ENCODE results near the gene SMYD4.
A peak's percentile ranks its signal among the peaks of the same experiment; 100 is the strongest.

SMYD4 gene

DNA sequence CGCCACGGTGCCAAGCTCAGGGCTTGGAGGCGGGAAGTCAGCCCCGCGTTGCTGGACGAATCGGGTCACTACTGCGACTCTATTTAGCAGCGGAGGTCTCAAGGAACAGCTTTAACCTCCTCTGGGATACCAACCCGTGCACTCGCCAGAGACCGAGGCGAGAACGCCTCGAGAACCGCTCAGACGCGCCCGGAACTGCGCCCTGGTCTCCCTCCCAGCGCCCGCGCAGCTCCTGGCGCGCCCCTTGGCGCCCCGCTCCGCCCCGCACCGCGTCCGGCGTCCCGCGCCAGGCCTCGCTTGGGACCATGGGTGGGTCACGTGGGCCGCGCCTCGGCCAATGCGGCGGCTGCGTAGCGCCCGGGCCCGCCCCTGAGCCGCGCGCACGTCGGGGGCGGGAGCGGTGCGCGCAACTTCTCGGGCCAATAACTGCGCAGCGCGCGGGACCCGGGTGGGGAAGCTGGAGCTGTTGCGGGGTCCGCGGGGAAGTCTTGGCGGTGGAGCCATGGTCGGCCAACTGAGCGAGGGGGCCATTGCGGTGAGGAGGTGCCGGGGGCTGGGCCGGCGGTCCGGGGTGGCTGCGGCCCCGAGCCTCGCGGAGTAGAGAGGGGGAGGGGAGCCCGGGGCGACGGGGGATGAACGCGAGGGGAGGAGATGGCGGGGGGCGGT, at the start of gene SMYD4, which contains the start of gene RPA1 (continued):
- no peak for TF ChIP-seq ZNF184 (tag by site-specific recombination; IDR thresholded peaks at IDR 0.05)
- no peak for TF ChIP-seq SETDB1 (IDR thresholded peaks at IDR 0.05; ENCODE audit: insufficient read length, low read length)
- TF ChIP-seq, protein P1, sequence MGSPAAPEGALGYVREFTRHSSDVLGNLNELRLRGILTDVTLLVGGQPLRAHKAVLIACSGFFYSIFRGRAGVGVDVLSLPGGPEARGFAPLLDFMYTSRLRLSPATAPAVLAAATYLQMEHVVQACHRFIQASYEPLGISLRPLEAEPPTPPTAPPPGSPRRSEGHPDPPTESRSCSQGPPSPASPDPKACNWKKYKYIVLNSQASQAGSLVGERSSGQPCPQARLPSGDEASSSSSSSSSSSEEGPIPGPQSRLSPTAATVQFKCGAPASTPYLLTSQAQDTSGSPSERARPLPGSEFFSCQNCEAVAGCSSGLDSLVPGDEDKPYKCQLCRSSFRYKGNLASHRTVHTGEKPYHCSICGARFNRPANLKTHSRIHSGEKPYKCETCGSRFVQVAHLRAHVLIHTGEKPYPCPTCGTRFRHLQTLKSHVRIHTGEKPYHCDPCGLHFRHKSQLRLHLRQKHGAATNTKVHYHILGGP (tag by site-specific recombination; IDR thresholded peaks at IDR 0.05) = no peak
- TF ChIP-seq ZNF10 (tag by site-specific recombination; IDR thresholded peaks at IDR 0.05) = no peak
- TF ChIP-seq GLIS1 (tag by site-specific recombination; IDR thresholded peaks at IDR 0.05) = peak; percentile 23; the same call in 1 of the 2 replicates
- TF ChIP-seq TCF7L2 (IDR thresholded peaks at IDR 0.05; ENCODE audit: borderline replicate concordance, low read depth, low read length) = no peak
- TF ChIP-seq ZNF19 (tag by site-specific recombination; IDR thresholded peaks at IDR 0.05; ENCODE audit: low read depth) = no peak
- TF ChIP-seq, protein P2, sequence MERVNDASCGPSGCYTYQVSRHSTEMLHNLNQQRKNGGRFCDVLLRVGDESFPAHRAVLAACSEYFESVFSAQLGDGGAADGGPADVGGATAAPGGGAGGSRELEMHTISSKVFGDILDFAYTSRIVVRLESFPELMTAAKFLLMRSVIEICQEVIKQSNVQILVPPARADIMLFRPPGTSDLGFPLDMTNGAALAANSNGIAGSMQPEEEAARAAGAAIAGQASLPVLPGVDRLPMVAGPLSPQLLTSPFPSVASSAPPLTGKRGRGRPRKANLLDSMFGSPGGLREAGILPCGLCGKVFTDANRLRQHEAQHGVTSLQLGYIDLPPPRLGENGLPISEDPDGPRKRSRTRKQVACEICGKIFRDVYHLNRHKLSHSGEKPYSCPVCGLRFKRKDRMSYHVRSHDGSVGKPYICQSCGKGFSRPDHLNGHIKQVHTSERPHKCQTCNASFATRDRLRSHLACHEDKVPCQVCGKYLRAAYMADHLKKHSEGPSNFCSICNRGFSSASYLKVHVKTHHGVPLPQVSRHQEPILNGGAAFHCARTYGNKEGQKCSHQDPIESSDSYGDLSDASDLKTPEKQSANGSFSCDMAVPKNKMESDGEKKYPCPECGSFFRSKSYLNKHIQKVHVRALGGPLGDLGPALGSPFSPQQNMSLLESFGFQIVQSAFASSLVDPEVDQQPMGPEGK (tag by site-specific recombination; IDR thresholded peaks at IDR 0.05) = peak; percentile 84
- TF ChIP-seq, protein P3, sequence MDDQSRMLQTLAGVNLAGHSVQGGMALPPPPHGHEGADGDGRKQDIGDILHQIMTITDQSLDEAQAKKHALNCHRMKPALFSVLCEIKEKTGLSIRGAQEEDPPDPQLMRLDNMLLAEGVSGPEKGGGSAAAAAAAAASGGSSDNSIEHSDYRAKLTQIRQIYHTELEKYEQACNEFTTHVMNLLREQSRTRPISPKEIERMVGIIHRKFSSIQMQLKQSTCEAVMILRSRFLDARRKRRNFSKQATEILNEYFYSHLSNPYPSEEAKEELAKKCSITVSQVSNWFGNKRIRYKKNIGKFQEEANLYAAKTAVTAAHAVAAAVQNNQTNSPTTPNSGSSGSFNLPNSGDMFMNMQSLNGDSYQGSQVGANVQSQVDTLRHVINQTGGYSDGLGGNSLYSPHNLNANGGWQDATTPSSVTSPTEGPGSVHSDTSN (CRISPR knock-in tag; IDR thresholded peaks at IDR 0.05) = peak; percentile 87; the same call in 1 of the 2 replicates
- TF ChIP-seq TRIM28 (IDR thresholded peaks at IDR 0.05; ENCODE audit: borderline replicate concordance, low read length) = no peak
- no peak for TF ChIP-seq ZNF623 (tag by site-specific recombination; IDR thresholded peaks at IDR 0.05)
- TF ChIP-seq MZF1 (tag by site-specific recombination; IDR thresholded peaks at IDR 0.05; ENCODE audit: borderline replicate concordance) = no peak
- no peak for TF ChIP-seq KLF7 (tag by site-specific recombination; IDR thresholded peaks at IDR 0.05; ENCODE audit: borderline replicate concordance)
- TF ChIP-seq, protein P4, sequence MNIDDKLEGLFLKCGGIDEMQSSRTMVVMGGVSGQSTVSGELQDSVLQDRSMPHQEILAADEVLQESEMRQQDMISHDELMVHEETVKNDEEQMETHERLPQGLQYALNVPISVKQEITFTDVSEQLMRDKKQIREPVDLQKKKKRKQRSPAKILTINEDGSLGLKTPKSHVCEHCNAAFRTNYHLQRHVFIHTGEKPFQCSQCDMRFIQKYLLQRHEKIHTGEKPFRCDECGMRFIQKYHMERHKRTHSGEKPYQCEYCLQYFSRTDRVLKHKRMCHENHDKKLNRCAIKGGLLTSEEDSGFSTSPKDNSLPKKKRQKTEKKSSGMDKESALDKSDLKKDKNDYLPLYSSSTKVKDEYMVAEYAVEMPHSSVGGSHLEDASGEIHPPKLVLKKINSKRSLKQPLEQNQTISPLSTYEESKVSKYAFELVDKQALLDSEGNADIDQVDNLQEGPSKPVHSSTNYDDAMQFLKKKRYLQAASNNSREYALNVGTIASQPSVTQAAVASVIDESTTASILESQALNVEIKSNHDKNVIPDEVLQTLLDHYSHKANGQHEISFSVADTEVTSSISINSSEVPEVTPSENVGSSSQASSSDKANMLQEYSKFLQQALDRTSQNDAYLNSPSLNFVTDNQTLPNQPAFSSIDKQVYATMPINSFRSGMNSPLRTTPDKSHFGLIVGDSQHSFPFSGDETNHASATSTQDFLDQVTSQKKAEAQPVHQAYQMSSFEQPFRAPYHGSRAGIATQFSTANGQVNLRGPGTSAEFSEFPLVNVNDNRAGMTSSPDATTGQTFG (tag by site-specific recombination; IDR thresholded peaks at IDR 0.05; ENCODE audit: borderline replicate concordance) = no peak
- no peak for TF ChIP-seq ZNF621 (tag by site-specific recombination; IDR thresholded peaks at IDR 0.05)
- TF ChIP-seq, protein P5, sequence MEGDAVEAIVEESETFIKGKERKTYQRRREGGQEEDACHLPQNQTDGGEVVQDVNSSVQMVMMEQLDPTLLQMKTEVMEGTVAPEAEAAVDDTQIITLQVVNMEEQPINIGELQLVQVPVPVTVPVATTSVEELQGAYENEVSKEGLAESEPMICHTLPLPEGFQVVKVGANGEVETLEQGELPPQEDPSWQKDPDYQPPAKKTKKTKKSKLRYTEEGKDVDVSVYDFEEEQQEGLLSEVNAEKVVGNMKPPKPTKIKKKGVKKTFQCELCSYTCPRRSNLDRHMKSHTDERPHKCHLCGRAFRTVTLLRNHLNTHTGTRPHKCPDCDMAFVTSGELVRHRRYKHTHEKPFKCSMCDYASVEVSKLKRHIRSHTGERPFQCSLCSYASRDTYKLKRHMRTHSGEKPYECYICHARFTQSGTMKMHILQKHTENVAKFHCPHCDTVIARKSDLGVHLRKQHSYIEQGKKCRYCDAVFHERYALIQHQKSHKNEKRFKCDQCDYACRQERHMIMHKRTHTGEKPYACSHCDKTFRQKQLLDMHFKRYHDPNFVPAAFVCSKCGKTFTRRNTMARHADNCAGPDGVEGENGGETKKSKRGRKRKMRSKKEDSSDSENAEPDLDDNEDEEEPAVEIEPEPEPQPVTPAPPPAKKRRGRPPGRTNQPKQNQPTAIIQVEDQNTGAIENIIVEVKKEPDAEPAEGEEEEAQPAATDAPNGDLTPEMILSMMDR (tag by site-specific recombination; IDR thresholded peaks at IDR 0.05) = no peak
- TF ChIP-seq, protein P6, sequence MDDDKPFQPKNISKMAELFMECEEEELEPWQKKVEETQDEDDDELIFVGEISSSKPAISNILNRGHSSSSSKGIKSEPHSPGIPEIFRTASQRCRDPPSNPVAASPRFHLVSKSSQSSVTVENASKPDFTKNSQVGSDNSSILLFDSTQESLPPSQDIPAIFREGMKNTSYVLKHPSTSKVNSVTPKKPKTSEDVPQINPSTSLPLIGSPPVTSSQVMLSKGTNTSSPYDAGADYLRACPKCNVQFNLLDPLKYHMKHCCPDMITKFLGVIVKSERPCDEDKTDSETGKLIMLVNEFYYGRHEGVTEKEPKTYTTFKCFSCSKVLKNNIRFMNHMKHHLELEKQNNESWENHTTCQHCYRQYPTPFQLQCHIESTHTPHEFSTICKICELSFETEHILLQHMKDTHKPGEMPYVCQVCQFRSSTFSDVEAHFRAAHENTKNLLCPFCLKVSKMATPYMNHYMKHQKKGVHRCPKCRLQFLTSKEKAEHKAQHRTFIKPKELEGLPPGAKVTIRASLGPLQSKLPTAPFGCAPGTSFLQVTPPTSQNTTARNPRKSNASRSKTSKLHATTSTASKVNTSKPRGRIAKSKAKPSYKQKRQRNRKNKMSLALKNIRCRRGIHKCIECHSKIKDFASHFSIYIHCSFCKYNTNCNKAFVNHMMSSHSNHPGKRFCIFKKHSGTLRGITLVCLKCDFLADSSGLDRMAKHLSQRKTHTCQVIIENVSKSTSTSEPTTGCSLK (tag by site-specific recombination; IDR thresholded peaks at IDR 0.05) = no peak
- TF ChIP-seq ZBTB1 (tag by site-specific recombination; IDR thresholded peaks at IDR 0.05) = peak; percentile 89
- no peak for TF ChIP-seq ZNF544 (tag by site-specific recombination; IDR thresholded peaks at IDR 0.05)
- no peak for TF ChIP-seq ZBTB48 (tag by site-specific recombination; IDR thresholded peaks at IDR 0.05)
- TF ChIP-seq SALL2 (tag by site-specific recombination; IDR thresholded peaks at IDR 0.05; ENCODE audit: borderline replicate concordance) = no peak
- TF ChIP-seq ZBTB17 (tag by site-specific recombination; IDR thresholded peaks at IDR 0.05) = no peak
- TF ChIP-seq ZNF37A (tag by site-specific recombination; IDR thresholded peaks at IDR 0.05) = no peak
- TF ChIP-seq ZNF530 (tag by site-specific recombination; IDR thresholded peaks at IDR 0.05; ENCODE audit: low read depth) = no peak
- TF ChIP-seq, protein P7, sequence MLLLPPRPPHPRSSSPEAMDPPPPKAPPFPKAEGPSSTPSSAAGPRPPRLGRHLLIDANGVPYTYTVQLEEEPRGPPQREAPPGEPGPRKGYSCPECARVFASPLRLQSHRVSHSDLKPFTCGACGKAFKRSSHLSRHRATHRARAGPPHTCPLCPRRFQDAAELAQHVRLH (tag by site-specific recombination; IDR thresholded peaks at IDR 0.05) = no peak
- TF ChIP-seq KLF1 (tag by site-specific recombination; IDR thresholded peaks at IDR 0.05) = peak; percentile 6; the same call in 1 of the 2 replicates
- TF ChIP-seq ZNF560 (tag by site-specific recombination; IDR thresholded peaks at IDR 0.05; ENCODE audit: borderline replicate concordance) = no peak
- no peak for TF ChIP-seq ZNF274 (IDR thresholded peaks at IDR 0.05; ENCODE audit: low read length)
- no peak for TF ChIP-seq ZNF274 (tag by site-specific recombination; IDR thresholded peaks at IDR 0.05; ENCODE audit: borderline replicate concordance)
- no peak for TF ChIP-seq ZNF791 (tag by site-specific recombination; IDR thresholded peaks at IDR 0.05)

Data from HEK293 (cell line).